ENCODE results near the gene CAT.
A peak's percentile ranks its signal among the peaks of the same experiment; 100 is the strongest.

Gene CAT

GRCh38 chr11:34460278-34460677 is 21.5 kb downstream of the CAT start:
- Histone ChIP-seq H3K27me3 (replicated peaks; ENCODE audit: control insufficient read depth, insufficient read depth, low read length) (no peaks in the 10 kb centered on the region), H3K4me3 (replicated peaks; ENCODE audit: low read depth, low read length) (no peak overlapping the region), H3K36me3 (ENCODE audit: control insufficient read depth, insufficient read depth, low read length) (peaks cover 10% of the 10 kb centered on the region)
- DNase-seq (ENCODE audit: extremely low read depth, insufficient read length) = no peak
- TF ChIP-seq CTCF (IDR thresholded peaks at IDR 0.05; ENCODE audit: insufficient read depth, low read length, poor library complexity, severe bottlenecking) = no peak

GRCh38 chr11:34461215-34461614 is 22.5 kb downstream of the CAT start:
- no peak for DNase-seq (ENCODE audit: extremely low read depth, insufficient read length)
- Histone ChIP-seq H3K27me3 (replicated peaks; ENCODE audit: control insufficient read depth, insufficient read depth, low read length) (no peaks in the 10 kb centered on the region), H3K36me3 (ENCODE audit: control insufficient read depth, insufficient read depth, low read length) (peaks cover 10% of the 10 kb centered on the region), H3K4me3 (replicated peaks; ENCODE audit: low read depth, low read length) (no peak overlapping the region)
- no peak for TF ChIP-seq CTCF (IDR thresholded peaks at IDR 0.05; ENCODE audit: insufficient read depth, low read length, poor library complexity, severe bottlenecking)

DNA sequence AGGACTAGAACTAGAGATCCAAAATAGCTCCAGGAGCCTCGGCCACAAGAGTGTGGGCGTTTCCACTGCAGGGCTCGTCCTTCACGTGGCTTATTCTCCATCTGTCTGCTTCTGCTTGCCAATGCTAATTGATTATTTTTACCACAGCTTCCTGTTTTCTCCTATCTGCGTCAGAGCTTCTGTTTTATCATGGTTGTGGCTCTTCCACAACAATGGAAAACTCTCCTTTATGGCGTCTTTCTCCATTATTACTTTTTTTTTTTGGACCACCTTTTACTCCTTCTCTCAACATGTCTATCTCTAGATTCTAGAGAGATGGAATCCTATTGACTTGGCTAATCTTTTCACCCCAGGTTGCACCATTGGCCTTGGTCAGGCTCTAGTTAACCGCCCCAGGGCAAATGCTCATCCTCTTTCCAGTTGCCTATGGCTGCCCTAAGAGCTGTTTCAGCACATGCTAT is 25.9 kb downstream of the CAT start:
- Histone ChIP-seq H3K4me3 (replicated peaks; ENCODE audit: low read depth, low read length) (no peak overlapping the region), H3K36me3 (ENCODE audit: control insufficient read depth, insufficient read depth, low read length) (peaks cover 10% of the 10 kb centered on the region), H3K27me3 (replicated peaks; ENCODE audit: control insufficient read depth, insufficient read depth, low read length) (no peaks in the 10 kb centered on the region)
- no peak for DNase-seq (ENCODE audit: extremely low read depth, insufficient read length)
- TF ChIP-seq CTCF (IDR thresholded peaks at IDR 0.05; ENCODE audit: insufficient read depth, low read length, poor library complexity, severe bottlenecking) = no peak

- no peak for TF ChIP-seq CTCF (IDR thresholded peaks at IDR 0.05; ENCODE audit: insufficient read depth, low read length, poor library complexity, severe bottlenecking)
- peaks cover 9% of the 10 kb centered on the region for H3K36me3 ChIP-seq (ENCODE audit: control insufficient read depth, insufficient read depth, low read length)
Observed at GRCh38 chr11:34466802-34467488, 28.2 kb downstream of the CAT start.

DNA sequence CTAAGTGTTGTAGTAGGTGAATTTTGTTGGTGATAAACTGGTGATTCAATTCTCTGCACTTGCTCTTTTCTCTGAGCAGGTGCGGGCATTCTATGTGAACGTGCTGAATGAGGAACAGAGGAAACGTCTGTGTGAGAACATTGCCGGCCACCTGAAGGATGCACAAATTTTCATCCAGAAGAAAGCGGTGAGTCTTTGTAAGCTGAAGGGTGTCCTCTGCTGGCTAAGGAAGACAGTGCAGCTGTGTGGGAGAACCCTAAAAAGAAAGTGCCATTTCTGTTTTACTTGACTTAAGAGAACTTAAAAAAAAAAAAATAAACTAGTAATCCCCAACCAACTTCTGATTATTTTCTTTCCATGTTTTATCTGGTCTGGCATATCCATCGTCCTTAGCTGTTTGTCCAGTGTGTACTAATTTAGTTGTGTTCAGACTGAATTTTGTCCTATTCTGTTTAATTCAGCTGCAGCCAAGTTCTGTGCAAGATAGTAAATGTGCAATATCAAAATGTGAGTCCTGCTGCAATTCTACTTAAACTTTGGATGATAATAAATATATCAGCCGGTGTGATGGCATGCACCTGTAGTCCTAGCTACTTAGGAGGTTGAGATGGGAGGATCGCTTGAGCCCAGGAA is 29.6 kb downstream of the CAT start:
- H3K36me3 ChIP-seq (ENCODE audit: control insufficient read depth, insufficient read depth, low read length) = peaks cover 6% of the 10 kb centered on the region
- no peaks in the 10 kb centered on the region for H3K27me3 ChIP-seq (replicated peaks; ENCODE audit: control insufficient read depth, insufficient read depth, low read length)
- peak; percentile 79 for TF ChIP-seq CTCF (IDR thresholded peaks at IDR 0.05; ENCODE audit: insufficient read depth, low read length, poor library complexity, severe bottlenecking)
- no peak overlapping the region for H3K4me3 ChIP-seq (replicated peaks; ENCODE audit: low read depth, low read length)
- DNase-seq (ENCODE audit: extremely low read depth, insufficient read length) = no peak

More at GRCh38 chr11:34466802-34467488, 28.2 kb downstream of the CAT start:
- H3K27me3 ChIP-seq (replicated peaks; ENCODE audit: control insufficient read depth, insufficient read depth, low read length) = no peaks in the 10 kb centered on the region
- no peak overlapping the region for H3K4me3 ChIP-seq (replicated peaks; ENCODE audit: low read depth, low read length)
- DNase-seq (ENCODE audit: extremely low read depth, insufficient read length) = no peak

Measured in GM06990 (cell line).